ENCODE data around the gene NCKAP1. TPM values are rescaled to one million over a fixed set of nuclear protein-coding genes. Genes with fewer than 3 reads are reported as not detected.
"Not testable (repeated sequence)": the region's sequence is repeated elsewhere in the genome, so short reads cannot be mapped to it uniquely, and the experiment has no call there.

NCKAP1 gene
- total and polyA plus RNA-seq, 4 donors: 16.1 to 64.2 (median 24.4) TPM

- 79% methylated on average over 5 of the region's 5 CpGs for WGBS
Measured at GRCh38 chr2:183049420-183049819, 11.2 kb upstream of the NCKAP1 start.

DNA sequence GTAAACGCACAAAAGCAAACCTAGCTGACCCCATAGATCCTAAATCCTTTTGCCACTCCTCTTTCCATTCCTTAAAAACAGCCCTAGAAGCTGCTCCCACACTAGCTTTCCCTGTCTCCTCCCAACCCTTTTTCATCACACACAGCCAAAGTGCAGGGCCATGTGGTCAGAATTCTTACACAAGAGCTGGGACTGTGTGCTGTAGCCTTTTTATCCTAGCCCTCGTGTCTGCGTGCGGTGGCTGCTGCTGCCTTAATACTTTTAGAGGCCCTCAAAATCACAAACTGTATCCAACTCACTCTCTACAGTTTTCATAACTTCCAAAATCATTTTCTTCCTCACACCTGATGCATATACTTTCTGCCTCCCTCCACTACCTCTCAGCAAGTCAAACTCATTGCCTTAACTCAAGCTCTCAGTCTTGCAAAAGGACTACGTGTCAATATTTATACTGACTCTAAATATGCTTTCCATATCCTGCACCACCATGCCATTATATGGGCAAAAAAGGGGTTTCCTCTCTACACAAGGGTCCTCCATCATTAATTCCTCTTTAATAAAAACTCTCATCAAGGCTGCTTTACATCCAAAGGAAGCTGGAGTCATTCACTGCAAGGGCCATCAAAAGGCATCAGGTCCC lies 9.3 kb upstream of the NCKAP1 start:
- not testable (repeated sequence) for H3K27me3 ChIP-seq (ENCODE audit: control insufficient read depth in 4 of 4, insufficient read depth in 4 of 4, low read length in 3 of 4); DNase-seq (ENCODE audit: low spot score); H3K27ac ChIP-seq (ENCODE audit: low read depth in 1 of 2, low read length in 2 of 2); H3K4me1 ChIP-seq (ENCODE audit: control insufficient read depth in 4 of 4, insufficient read depth in 4 of 4, low read length in 3 of 4); H3K4me3 ChIP-seq (ENCODE audit: low read depth in 1 of 3, low read length in 3 of 3); H3K9me3 ChIP-seq (ENCODE audit: control insufficient read depth in 4 of 4, low read length in 3 of 4); H3K36me3 ChIP-seq (ENCODE audit: control insufficient read depth in 4 of 4, insufficient read depth in 3 of 4, low read depth in 1 of 4, low read length in 3 of 4); H3K9ac ChIP-seq (ENCODE audit: low read depth in 1 of 2, low read length in 2 of 2)
- 86% methylated on average over 5 of the region's 5 CpGs for WGBS

More at GRCh38 chr2:183049420-183049819, 11.2 kb upstream of the NCKAP1 start:
- Histone ChIP-seq H3K36me3 (ENCODE audit: control insufficient read depth in 4 of 4, insufficient read depth in 3 of 4, low read depth in 1 of 4, low read length in 3 of 4) (no peaks in the 10 kb centered on the region), H3K4me1 (ENCODE audit: control insufficient read depth in 4 of 4, insufficient read depth in 4 of 4, low read length in 3 of 4) (no peaks in the 10 kb centered on the region), H3K27ac (ENCODE audit: low read depth in 1 of 2, low read length in 2 of 2) (no peak overlapping the region), H3K4me3 (ENCODE audit: low read depth in 1 of 3, low read length in 3 of 3) (no peak overlapping the region), H3K27me3 (ENCODE audit: control insufficient read depth in 4 of 4, insufficient read depth in 4 of 4, low read length in 3 of 4) (no peaks in the 10 kb centered on the region), H3K9me3 (ENCODE audit: control insufficient read depth in 4 of 4, low read length in 3 of 4) (no peaks in the 10 kb centered on the region), H3K9ac (ENCODE audit: low read depth in 1 of 2, low read length in 2 of 2) (no peak overlapping the region)
- no peak for DNase-seq (ENCODE audit: low spot score)
- TF ChIP-seq, protein P1, sequence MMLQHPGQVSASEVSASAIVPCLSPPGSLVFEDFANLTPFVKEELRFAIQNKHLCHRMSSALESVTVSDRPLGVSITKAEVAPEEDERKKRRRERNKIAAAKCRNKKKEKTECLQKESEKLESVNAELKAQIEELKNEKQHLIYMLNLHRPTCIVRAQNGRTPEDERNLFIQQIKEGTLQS (IDR thresholded peaks at IDR 0.05): no peak
- TF ChIP-seq, protein P2, sequence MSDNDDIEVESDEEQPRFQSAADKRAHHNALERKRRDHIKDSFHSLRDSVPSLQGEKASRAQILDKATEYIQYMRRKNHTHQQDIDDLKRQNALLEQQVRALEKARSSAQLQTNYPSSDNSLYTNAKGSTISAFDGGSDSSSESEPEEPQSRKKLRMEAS (IDR thresholded peaks at IDR 0.05): no peak
- TF ChIP-seq FOXA2 (IDR thresholded peaks at IDR 0.05) (no peak), FOXA1 (IDR thresholded peaks at IDR 0.05) (no peak), CTCF (IDR thresholded peaks at IDR 0.05; ENCODE audit: low read depth, low read length, missing input control) (no peak)

DNA sequence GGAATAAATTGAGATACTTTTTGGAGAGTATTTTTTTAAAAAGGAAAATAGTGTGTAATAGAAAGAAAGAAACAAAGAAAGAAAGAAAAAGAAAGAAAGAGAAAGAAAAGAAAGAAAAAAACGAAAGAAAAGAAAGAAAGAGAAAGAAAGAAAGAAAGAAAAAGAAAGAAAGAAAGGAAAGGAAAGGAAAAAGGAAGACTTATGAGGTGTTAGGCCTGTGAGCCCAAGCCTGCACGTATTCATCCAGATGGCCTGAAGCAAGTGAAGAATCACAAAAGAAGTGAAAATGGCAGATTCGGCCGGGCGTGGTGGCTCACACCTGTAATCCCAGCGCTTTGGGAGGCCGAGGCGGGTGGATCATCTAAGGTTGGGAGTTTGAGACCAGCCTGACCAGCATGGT lies 5.3 kb upstream of the NCKAP1 start:
- 91% methylated on average over 8 of the region's 8 CpGs for WGBS
- not testable (repeated sequence) for H3K4me3 ChIP-seq (ENCODE audit: low read depth in 1 of 3, low read length in 3 of 3); H3K27me3 ChIP-seq (ENCODE audit: control insufficient read depth in 4 of 4, insufficient read depth in 4 of 4, low read length in 3 of 4); DNase-seq (ENCODE audit: low spot score); H3K4me1 ChIP-seq (ENCODE audit: control insufficient read depth in 4 of 4, insufficient read depth in 4 of 4, low read length in 3 of 4); H3K36me3 ChIP-seq (ENCODE audit: control insufficient read depth in 4 of 4, insufficient read depth in 3 of 4, low read depth in 1 of 4, low read length in 3 of 4); H3K9me3 ChIP-seq (ENCODE audit: control insufficient read depth in 4 of 4, low read length in 3 of 4); H3K27ac ChIP-seq (ENCODE audit: low read depth in 1 of 2, low read length in 2 of 2); H3K9ac ChIP-seq (ENCODE audit: low read depth in 1 of 2, low read length in 2 of 2)

DNA sequence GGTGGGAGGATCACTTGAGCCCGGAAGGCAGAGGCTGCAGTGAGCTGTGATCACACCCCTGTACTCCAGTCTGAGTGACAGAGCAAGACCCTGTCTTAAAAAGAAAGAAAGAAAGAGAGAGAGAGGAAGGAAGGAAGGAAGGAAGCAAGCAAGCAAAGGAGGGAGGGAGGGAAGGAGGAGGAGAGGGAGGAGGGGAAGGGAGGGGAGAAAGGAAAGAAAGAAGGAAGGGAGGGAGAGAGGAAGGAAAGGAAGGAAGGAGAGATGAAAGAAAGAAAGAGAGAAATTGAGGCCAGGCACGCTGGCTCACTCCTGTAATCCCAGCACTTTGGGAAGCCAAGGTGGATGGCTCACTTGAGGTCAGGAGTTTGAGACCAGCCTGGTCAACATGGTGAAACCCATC lies 2.3 kb upstream of the NCKAP1 start:
- no peak overlapping the region for H3K9ac ChIP-seq (ENCODE audit: low read depth in 1 of 2, low read length in 2 of 2)
- TF ChIP-seq HNF4A (conservative IDR thresholded peaks at IDR 0.05) (no peak), NR2F2 (IDR thresholded peaks at IDR 0.05) (no peak), GABPA (IDR thresholded peaks at IDR 0.05 in 1 of 2, conservative IDR thresholded peaks at IDR 0.05 in 1 of 2) (no peak), YY1 (IDR thresholded peaks at IDR 0.05) (no peak), HNF4G (IDR thresholded peaks at IDR 0.05) (no peak)
- TF ChIP-seq, protein P3, sequence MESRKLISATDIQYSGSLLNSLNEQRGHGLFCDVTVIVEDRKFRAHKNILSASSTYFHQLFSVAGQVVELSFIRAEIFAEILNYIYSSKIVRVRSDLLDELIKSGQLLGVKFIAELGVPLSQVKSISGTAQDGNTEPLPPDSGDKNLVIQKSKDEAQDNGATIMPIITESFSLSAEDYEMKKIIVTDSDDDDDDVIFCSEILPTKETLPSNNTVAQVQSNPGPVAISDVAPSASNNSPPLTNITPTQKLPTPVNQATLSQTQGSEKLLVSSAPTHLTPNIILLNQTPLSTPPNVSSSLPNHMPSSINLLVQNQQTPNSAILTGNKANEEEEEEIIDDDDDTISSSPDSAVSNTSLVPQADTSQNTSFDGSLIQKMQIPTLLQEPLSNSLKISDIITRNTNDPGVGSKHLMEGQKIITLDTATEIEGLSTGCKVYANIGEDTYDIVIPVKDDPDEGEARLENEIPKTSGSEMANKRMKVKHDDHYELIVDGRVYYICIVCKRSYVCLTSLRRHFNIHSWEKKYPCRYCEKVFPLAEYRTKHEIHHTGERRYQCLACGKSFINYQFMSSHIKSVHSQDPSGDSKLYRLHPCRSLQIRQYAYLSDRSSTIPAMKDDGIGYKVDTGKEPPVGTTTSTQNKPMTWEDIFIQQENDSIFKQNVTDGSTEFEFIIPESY (IDR thresholded peaks at IDR 0.05): no peak
- DNase-seq (ENCODE audit: low spot score): no peak
- 94% methylated on average over 2 of the region's 2 CpGs for WGBS
- no peak overlapping the region for H3K27ac ChIP-seq (ENCODE audit: low read depth in 1 of 2, low read length in 2 of 2)
- H3K9me3 ChIP-seq (ENCODE audit: control insufficient read depth in 4 of 4, low read length in 3 of 4): no peaks in the 10 kb centered on the region
- no peaks in the 10 kb centered on the region for H3K36me3 ChIP-seq (ENCODE audit: control insufficient read depth in 4 of 4, insufficient read depth in 3 of 4, low read depth in 1 of 4, low read length in 3 of 4)
- no peaks in the 10 kb centered on the region for H3K27me3 ChIP-seq (ENCODE audit: control insufficient read depth in 4 of 4, insufficient read depth in 4 of 4, low read length in 3 of 4)
- no peak overlapping the region for H3K4me3 ChIP-seq (ENCODE audit: low read depth in 1 of 3, low read length in 3 of 3)
- H3K4me1 ChIP-seq (ENCODE audit: control insufficient read depth in 4 of 4, insufficient read depth in 4 of 4, low read length in 3 of 4): peaks cover 2 to 22% (median 16%) of the 10 kb centered on the region in 4 donors

Data from liver (tissue), 9 donors.